Chondrocyte (in vitro differentiated cells): Measurements from ENCODE around the gene CACNA1C. TPM values are rescaled to one million over a fixed set of nuclear protein-coding genes. Genes with fewer than 3 reads are reported as not detected.

Experiments used
- DNase-seq: peaks from one replicate; pipeline ENCODE4 v3.0.0; 2021; ENCODE audit warnings: mixed read lengths, low spot score
- H3K27ac Mint-ChIP-seq: one replicate; pipeline ENCODE4 v1.8.0; 2021; ENCODE audit warnings: mild to moderate bottlenecking, moderate library complexity, mixed read lengths; ENCODE audit not compliant: unreplicated experiment
- H3K27me3 Mint-ChIP-seq: 2 replicates; pipeline ENCODE4 v1.8.0; 2021; ENCODE audit warnings: low read depth, mixed read lengths
- H3K36me3 Mint-ChIP-seq: 2 replicates; pipeline ENCODE4 v1.8.0; 2021; ENCODE audit warnings: low read depth, mixed read lengths
- H3K4me1 Mint-ChIP-seq: 2 replicates; pipeline ENCODE4 v1.8.0; 2021; ENCODE audit warnings: low read depth, mild to moderate bottlenecking, mixed read lengths
- H3K4me3 Mint-ChIP-seq: one replicate; pipeline ENCODE4 v1.8.0; 2021; ENCODE audit warnings: mild to moderate bottlenecking, moderate library complexity, mixed read lengths; ENCODE audit not compliant: unreplicated experiment
- H3K9me3 Mint-ChIP-seq: 2 replicates; pipeline ENCODE4 v1.8.0; 2021; ENCODE audit warnings: low read depth, mixed read lengths
- CTCF ChIP-seq: fragments of 200-600 bp; sonication (generic); IDR thresholded peaks from 2 replicates; pipeline ENCODE4 v1.5.0; 2021; ENCODE audit warnings: antibody characterized with exemption, mild to moderate bottlenecking, moderate library complexity
- total RNA-seq: library from RNA; stranded (reverse); gene quantifications from 3 replicates; pipeline ENCODE4 v1.2.1, GENCODE V29; 2021

CACNA1C gene
- total RNA-seq, 1 donor from 2014 or later: 27.0 TPM

- H3K4me1 Mint-ChIP-seq: no peaks in the 10 kb centered on the region
- no peaks in the 10 kb centered on the region for H3K9me3 Mint-ChIP-seq
- no peak overlapping the region for H3K4me3 Mint-ChIP-seq
- peaks cover 12% of the 10 kb centered on the region for H3K27me3 Mint-ChIP-seq
- no peaks in the 10 kb centered on the region for H3K36me3 Mint-ChIP-seq
- H3K27ac Mint-ChIP-seq: no peak overlapping the region
- no peak for TF ChIP-seq CTCF
- DNase-seq: no peak
These were observed 35.0 kb upstream of the CACNA1C start for GRCh38 chr12:2017546-2018337.

- DNase-seq: no peak
- no peak for TF ChIP-seq CTCF
- Mint-ChIP-seq H3K9me3 (no peaks in the 10 kb centered on the region), H3K27me3 (peaks cover 17% of the 10 kb centered on the region), H3K27ac (no peak overlapping the region), H3K36me3 (no peaks in the 10 kb centered on the region), H3K4me3 (no peak overlapping the region), H3K4me1 (no peaks in the 10 kb centered on the region)
These were observed 34.4 kb upstream of the CACNA1C start for GRCh38 chr12:2018391-2018790.

- Mint-ChIP-seq H3K4me1 (no peaks in the 10 kb centered on the region), H3K9me3 (no peaks in the 10 kb centered on the region), H3K36me3 (peaks cover under 1% of the 10 kb centered on the region), H3K27me3 (peaks cover 20% of the 10 kb centered on the region), H3K4me3 (no peak overlapping the region), H3K27ac (no peak overlapping the region)
- DNase-seq: no peak
- TF ChIP-seq CTCF: no peak
These were observed 33.7 kb upstream of the CACNA1C start for GRCh38 chr12:2019126-2019525.

- Mint-ChIP-seq H3K36me3 (peaks cover 3% of the 10 kb centered on the region), H3K27ac (no peak overlapping the region), H3K4me3 (no peak overlapping the region), H3K9me3 (peaks cover 2% of the 10 kb centered on the region), H3K27me3 (peaks cover 29% of the 10 kb centered on the region), H3K4me1 (no peaks in the 10 kb centered on the region)
- no peak for DNase-seq
- no peak for TF ChIP-seq CTCF
These were observed 32.3 kb upstream of the CACNA1C start for GRCh38 chr12:2020511-2020910.

- Mint-ChIP-seq H3K36me3 (peaks cover 3% of the 10 kb centered on the region), H3K4me1 (no peaks in the 10 kb centered on the region), H3K27me3 (peaks cover 29% of the 10 kb centered on the region), H3K27ac (no peak overlapping the region), H3K4me3 (no peak overlapping the region), H3K9me3 (peaks cover 2% of the 10 kb centered on the region)
- no peak for DNase-seq
- TF ChIP-seq CTCF: no peak
These were observed 29.4 kb upstream of the CACNA1C start for GRCh38 chr12:2023365-2023764.
